HepG2 (cell line): ENCODE results near the gene JPH4. TPM values are rescaled to one million over a fixed set of nuclear protein-coding genes. Genes with fewer than 3 reads are reported as not detected.

Experiments
- CAMTA2 ChIP-seq: sonication (generic); formaldehyde crosslinking; IDR thresholded peaks from 2 replicates; pipeline ENCODE4 v1.4.0; 2020; ENCODE audit warnings: mild to moderate bottlenecking, missing genetic modification reagents, borderline replicate concordance
- MLXIP ChIP-seq: sonication (generic); formaldehyde crosslinking; IDR thresholded peaks from 2 replicates; pipeline ENCODE4 v1.9.0; 2021; ENCODE audit warnings: missing genetic modification reagents, borderline replicate concordance
- NFKB2 ChIP-seq: sonication (generic); formaldehyde crosslinking; IDR thresholded peaks from 2 replicates; pipeline ENCODE4 v1.4.0; 2020; ENCODE audit warnings: missing genetic modification reagents, borderline replicate concordance
- NKX3-1 ChIP-seq: sonication (generic); formaldehyde crosslinking; IDR thresholded peaks from 2 replicates; pipeline ENCODE4 v1.5.0; 2020; ENCODE audit warnings: missing genetic modification reagents
- RERE ChIP-seq: IDR thresholded peaks from 2 replicates; pipeline ENCODE4 v1.6.1; 2016; ENCODE audit warnings: low read depth, missing genetic modification reagents, missing compliant biosample characterization
- REST ChIP-seq, 2 experiments: IDR thresholded peaks; 2 replicates each; pipeline ENCODE4 v1.6.1; 2011 to 2012; ENCODE audit warnings: low read length in 2 of 2, borderline replicate concordance in 1 of 2, low read depth in 1 of 2, mild to moderate bottlenecking in 1 of 2, moderate library complexity in 1 of 2
- STAT5B ChIP-seq: sonication (generic); formaldehyde crosslinking; IDR thresholded peaks from 2 replicates; pipeline ENCODE4 v1.4.0; 2020; ENCODE audit warnings: missing genetic modification reagents
- ZBTB26 ChIP-seq: IDR thresholded peaks from 2 replicates; pipeline ENCODE4 v1.6.1; 2016; ENCODE audit warnings: missing compliant biosample characterization, missing genetic modification reagents, borderline replicate concordance
- ZBTB44 ChIP-seq: sonication (generic); formaldehyde crosslinking; IDR thresholded peaks from 2 replicates; pipeline ENCODE4 v1.4.0; 2020; ENCODE audit warnings: missing genetic modification reagents
- ZNF577 ChIP-seq: sonication (generic); formaldehyde crosslinking; IDR thresholded peaks from 2 replicates; pipeline ENCODE4 v1.4.0; 2020; ENCODE audit warnings: mild to moderate bottlenecking, low read depth, missing genetic modification reagents, borderline replicate concordance
- ZSCAN30 ChIP-seq: sonication (generic); formaldehyde crosslinking; IDR thresholded peaks from 2 replicates; pipeline ENCODE4 v1.5.0; 2020; ENCODE audit warnings: mild to moderate bottlenecking, missing genetic modification reagents
- polyA plus RNA-seq, 8 experiments: library from polyadenylated mRNA; depleted of rRNA in 3 of 8; stranded (reverse) in 7 of 8; unstranded in 1 of 8; fragments of >200 nt; fragmentation: Illumina TruSeq in 4 of 8; extraction: Trizol in 4 of 8; gene quantifications; 2 replicates each; pipeline versions ENCODE4 v1.2.1 to v1.2.3, GENCODE V29; 2011 to 2016; ENCODE audit warnings: low read depth in 4 of 8, missing spikeins in 1 of 8, mixed read lengths in 1 of 8; ENCODE audit not compliant: insufficient read depth in 1 of 8
- total RNA-seq, 5 experiments: library from RNA; depleted of rRNA; stranded (reverse); fragments of >200 nt; fragmentation: Illumina TruSeq; extraction: Trizol; gene quantifications; 2 replicates each; pipeline ENCODE4 v1.2.3, GENCODE V29; 2016; ENCODE audit warnings: low read depth in 1 of 5

Gene JPH4
- total and polyA plus RNA-seq, 2 of the 13 experiments (the other 11 are each of a cell fraction or from before 2014, with no cell fraction given): 0.08 to 0.22 TPM

- peak; percentile 68; the same call in 1 of the 2 replicates for TF ChIP-seq MLXIP (CRISPR knock-in tag)
- TF ChIP-seq ZNF577 (CRISPR knock-in tag): peak; percentile 75; the same call in 1 of the 2 replicates
- peak; percentile 98 for TF ChIP-seq ZBTB44 (CRISPR knock-in tag)
- peak in 1 of 2 experiments; percentile 70; a peak in 2 of 4 replicates for TF ChIP-seq REST (IDR thresholded peaks at IDR 0.05; ENCODE audit: borderline replicate concordance in 1 of 2, low read depth in 1 of 2, low read length in 2 of 2)
- 0 out of 2 replicates have a peak, but pooled peaks have one; percentile 39 for TF ChIP-seq RERE (CRISPR knock-in tag)
- TF ChIP-seq ZBTB26 (CRISPR knock-in tag): peak; percentile 87
- peak; percentile 24; the same call in 1 of the 2 replicates for TF ChIP-seq CAMTA2 (CRISPR knock-in tag)
- 0 out of 2 replicates have a peak, but pooled peaks have one; percentile 77 for TF ChIP-seq ZSCAN30
- TF ChIP-seq NFKB2 (CRISPR knock-in tag): peak; percentile 81
- peak; percentile 96 for TF ChIP-seq NKX3-1 (CRISPR knock-in tag)
- peak; percentile 98 for TF ChIP-seq STAT5B
Measured at GRCh38 chr14:23583761-23584526, 5.4 kb upstream of the JPH4 start (continued).
